Ishikawa (cell line): ENCODE results near the gene LIN28B.

Experiments
- CEBPB ChIP-seq: IDR thresholded peaks from 2 replicates; pipeline ENCODE4 v1.6.1; 2012
- CREB1 ChIP-seq: IDR thresholded peaks from 2 replicates; pipeline ENCODE4 v1.6.1; 2012; ENCODE audit warnings: low read depth
- EGR1 ChIP-seq: IDR thresholded peaks from 2 replicates; pipeline ENCODE4 v1.6.1; 2012
- EP300 ChIP-seq: IDR thresholded peaks from 2 replicates; pipeline ENCODE4 v1.6.1; 2012; ENCODE audit warnings: borderline replicate concordance
- FOXM1 ChIP-seq: IDR thresholded peaks from 2 replicates; pipeline ENCODE4 v1.6.1; 2012; ENCODE audit warnings: low read depth, borderline replicate concordance
- NFIC ChIP-seq: IDR thresholded peaks from 2 replicates; pipeline ENCODE4 v1.6.1; 2012
- RAD21 ChIP-seq: IDR thresholded peaks from 2 replicates; pipeline ENCODE4 v1.6.1; 2012; ENCODE audit warnings: low read depth
- TAF1 ChIP-seq: IDR thresholded peaks from 2 replicates; pipeline ENCODE4 v1.6.1; 2012; ENCODE audit warnings: low read depth, mild to moderate bottlenecking
- TCF12 ChIP-seq: IDR thresholded peaks from 2 replicates; pipeline ENCODE4 v1.6.1; 2012; ENCODE audit warnings: low read depth
- TEAD4 ChIP-seq: IDR thresholded peaks from 2 replicates; pipeline ENCODE4 v1.6.1; 2012
- YY1 ChIP-seq: IDR thresholded peaks from 2 replicates; pipeline ENCODE4 v1.6.1; 2012; ENCODE audit warnings: low read depth
- ZBTB7A ChIP-seq: IDR thresholded peaks from 2 replicates; pipeline ENCODE4 v1.6.1; 2012; ENCODE audit warnings: low read depth
- TF ChIP-seq, protein P1 (sequence below): IDR thresholded peaks from 2 replicates; pipeline ENCODE4 v1.6.1; 2012
- TF ChIP-seq, protein P2 (sequence below): IDR thresholded peaks from 2 replicates; pipeline ENCODE4 v1.6.1; 2012; ENCODE audit warnings: low read depth, mild to moderate bottlenecking
- TF ChIP-seq, protein P3 (sequence below): IDR thresholded peaks from 2 replicates; pipeline ENCODE4 v1.6.1; 2012

The LIN28B gene

DNA sequence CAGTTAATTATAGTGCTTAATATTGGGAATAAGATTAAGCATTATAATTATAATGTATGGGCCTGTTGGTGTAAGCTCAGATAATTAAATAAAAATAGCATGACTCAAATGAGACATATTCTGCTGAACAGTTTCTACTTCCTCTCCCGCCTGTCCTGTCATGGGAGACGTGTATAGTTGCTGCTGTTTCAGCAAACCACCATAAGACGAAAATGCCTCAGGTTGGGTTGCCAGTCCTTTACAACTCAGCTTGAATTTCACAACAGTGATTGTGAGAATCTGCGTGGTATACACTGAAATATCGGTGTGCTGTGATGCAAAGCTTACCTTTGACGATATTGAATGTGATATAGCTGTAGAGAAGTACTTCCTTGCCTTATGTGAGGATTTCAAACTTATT is 123.4 kb downstream of the LIN28B start:
- TF ChIP-seq CREB1 = no peak
- no peak for TF ChIP-seq EGR1
- no peak for TF ChIP-seq NFIC
- no peak for TF ChIP-seq RAD21
- no peak for TF ChIP-seq TAF1
- TF ChIP-seq, protein P1, sequence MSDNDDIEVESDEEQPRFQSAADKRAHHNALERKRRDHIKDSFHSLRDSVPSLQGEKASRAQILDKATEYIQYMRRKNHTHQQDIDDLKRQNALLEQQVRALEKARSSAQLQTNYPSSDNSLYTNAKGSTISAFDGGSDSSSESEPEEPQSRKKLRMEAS = no peak
- TF ChIP-seq EP300 = no peak
- TF ChIP-seq CEBPB = no peak
- TF ChIP-seq, protein P2, sequence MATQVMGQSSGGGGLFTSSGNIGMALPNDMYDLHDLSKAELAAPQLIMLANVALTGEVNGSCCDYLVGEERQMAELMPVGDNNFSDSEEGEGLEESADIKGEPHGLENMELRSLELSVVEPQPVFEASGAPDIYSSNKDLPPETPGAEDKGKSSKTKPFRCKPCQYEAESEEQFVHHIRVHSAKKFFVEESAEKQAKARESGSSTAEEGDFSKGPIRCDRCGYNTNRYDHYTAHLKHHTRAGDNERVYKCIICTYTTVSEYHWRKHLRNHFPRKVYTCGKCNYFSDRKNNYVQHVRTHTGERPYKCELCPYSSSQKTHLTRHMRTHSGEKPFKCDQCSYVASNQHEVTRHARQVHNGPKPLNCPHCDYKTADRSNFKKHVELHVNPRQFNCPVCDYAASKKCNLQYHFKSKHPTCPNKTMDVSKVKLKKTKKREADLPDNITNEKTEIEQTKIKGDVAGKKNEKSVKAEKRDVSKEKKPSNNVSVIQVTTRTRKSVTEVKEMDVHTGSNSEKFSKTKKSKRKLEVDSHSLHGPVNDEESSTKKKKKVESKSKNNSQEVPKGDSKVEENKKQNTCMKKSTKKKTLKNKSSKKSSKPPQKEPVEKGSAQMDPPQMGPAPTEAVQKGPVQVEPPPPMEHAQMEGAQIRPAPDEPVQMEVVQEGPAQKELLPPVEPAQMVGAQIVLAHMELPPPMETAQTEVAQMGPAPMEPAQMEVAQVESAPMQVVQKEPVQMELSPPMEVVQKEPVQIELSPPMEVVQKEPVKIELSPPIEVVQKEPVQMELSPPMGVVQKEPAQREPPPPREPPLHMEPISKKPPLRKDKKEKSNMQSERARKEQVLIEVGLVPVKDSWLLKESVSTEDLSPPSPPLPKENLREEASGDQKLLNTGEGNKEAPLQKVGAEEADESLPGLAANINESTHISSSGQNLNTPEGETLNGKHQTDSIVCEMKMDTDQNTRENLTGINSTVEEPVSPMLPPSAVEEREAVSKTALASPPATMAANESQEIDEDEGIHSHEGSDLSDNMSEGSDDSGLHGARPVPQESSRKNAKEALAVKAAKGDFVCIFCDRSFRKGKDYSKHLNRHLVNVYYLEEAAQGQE = no peak
- no peak for TF ChIP-seq TEAD4

DNA sequence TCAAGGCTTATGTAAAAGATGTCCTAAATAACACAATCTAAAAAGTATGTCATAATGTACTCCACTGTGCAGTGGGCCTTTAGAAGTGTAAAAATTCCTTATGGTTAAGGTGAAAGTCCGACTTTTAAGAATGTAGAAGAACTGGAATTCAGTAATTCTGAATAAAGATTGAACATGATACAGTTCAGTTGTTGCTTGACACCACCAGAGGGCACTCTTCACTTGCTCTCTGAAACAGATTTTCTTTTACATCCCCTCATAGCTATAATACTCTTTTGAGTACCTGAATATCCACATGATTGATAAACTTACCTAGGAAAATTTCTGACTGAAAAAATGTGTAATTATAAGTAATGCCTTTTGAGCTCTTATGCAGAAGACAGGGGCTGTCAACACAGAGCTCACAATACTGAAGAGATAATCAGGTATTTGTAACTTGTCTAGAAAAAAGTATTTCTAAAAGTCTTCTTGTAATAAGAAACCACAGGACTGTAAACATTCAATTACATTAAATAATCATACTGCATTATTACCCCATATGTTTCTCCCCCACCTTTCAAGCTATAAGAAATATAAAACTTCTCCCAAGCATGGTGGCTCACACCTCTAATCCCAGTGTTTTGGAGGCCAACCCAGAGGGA is 130.8 kb downstream of the LIN28B start:
- TF ChIP-seq RAD21 = peak; percentile 94
- TF ChIP-seq TEAD4 = no peak

DNA sequence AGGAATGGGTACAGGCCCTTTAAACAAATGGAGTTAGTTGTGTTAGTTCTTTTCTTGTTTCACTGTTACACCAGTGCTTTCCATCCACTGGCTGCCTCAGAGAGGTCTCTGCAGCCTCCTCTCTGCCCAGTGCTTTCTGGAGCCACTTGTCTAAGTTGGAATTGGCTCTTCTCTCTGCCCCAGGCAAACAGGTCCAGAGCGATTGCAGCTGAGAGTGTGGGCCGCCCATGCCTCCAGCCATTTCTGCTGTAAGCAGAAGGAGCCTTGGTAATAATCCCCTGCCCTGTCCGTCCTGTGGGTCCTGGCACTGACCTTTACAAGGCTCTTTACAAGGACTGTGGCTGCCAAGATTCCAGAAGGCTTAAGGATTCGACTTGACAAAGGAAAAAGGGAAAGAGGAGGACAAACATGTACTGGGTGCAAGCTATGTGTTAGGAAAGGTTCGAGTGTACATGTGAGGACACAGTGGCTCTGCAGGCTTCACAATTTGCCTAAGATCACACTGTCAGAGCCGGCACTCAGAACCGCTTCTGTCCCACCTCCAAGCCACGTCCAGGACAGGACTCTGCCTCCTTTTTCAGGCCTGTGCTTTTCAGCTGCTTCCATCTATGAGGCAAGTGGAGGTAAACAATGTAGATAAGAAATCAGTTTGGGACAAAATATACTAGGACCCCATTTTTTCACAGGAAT is 134.4 kb downstream of the LIN28B start:
- no peak for TF ChIP-seq RAD21
- no peak for TF ChIP-seq TEAD4
- no peak for TF ChIP-seq TCF12
- TF ChIP-seq YY1 = no peak

DNA sequence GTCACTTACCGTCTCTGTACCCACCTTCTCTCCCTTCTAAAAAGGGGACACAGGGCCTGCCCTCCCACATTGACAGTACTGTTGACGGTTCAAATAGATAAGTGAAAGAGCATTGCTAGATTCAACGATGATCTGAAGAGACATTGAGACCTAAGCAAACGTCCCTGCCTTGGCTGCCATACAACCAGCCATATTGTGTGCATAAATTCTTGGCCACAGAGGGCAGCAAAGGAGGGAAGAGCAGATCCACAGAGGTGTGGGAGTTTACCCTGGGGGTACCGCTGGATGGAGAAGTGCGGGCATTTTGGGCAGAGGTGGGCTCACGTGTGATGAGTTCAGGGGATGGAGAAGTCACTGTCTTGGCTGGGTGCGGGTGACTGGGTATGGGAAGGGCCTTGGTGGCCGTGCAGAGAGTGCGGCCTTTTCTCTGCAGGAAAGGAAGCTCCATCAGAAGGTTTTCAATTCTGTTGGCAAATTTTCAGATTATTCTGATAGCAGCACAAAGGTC is 137.3 kb downstream of the LIN28B start:
- TF ChIP-seq CREB1 (no peak), TAF1 (no peak), FOXM1 (no peak), CEBPB (no peak), TCF12 (no peak), YY1 (no peak), EP300 (no peak), TEAD4 (no peak)
- TF ChIP-seq, protein P3, sequence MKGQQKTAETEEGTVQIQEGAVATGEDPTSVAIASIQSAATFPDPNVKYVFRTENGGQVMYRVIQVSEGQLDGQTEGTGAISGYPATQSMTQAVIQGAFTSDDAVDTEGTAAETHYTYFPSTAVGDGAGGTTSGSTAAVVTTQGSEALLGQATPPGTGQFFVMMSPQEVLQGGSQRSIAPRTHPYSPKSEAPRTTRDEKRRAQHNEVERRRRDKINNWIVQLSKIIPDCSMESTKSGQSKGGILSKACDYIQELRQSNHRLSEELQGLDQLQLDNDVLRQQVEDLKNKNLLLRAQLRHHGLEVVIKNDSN = no peak
- TF ChIP-seq, protein P1 = no peak

DNA sequence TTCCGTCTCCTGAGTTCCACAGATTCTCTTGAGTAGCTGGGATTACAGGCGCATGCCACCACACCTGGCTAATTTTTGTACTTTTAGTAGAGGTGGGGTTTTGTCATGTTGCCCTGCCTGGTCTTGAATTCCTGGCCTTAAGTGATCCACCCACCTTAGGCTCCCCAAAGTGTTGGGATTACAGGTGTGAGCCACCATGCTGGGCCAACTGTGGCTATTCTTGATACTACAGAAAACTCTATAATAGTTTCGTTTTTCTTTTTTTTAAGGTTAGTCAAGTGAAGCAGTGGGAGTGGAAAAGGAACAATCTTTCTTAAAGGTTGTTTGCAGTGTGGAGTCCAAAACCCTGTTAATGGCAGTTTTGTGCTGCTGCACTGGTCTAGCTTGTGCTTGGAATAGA is 138.2 kb downstream of the LIN28B start:
- peak; percentile 41; the same call in 1 of the 2 replicates for TF ChIP-seq EP300
- TF ChIP-seq NFIC = peak; percentile 18; the same call in 1 of the 2 replicates
- TF ChIP-seq RAD21 = no peak
- TF ChIP-seq TEAD4 = peak; percentile 46
- peak; percentile 68 for TF ChIP-seq TCF12

DNA sequence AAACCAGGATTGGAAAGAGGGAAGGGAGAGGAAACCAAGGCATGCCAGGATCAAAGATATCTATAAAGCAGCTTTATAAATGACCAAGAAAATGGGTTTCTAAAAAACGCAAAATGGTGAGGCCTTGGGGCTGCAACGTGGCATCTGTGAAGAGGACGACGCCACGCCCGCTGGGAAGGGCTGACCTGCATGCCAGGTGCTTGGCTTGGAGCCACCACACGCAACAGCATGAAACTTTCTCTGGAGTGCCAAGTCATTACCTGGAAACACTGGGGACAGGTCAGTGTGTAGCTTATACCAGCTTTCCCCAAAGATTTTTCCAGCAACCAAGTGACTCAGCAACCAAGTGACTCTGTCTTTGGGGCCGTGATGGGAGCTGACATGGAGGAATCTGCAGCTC is 140.4 kb downstream of the LIN28B start:
- TF ChIP-seq TCF12 (peak; percentile 76), YY1 (peak; percentile 52; the same call in 1 of the 2 replicates), CEBPB (0 out of 2 replicates have a peak, but pooled peaks have one; percentile 2), FOXM1 (no peak), CREB1 (no peak), NFIC (peak; percentile 86)
- TF ChIP-seq, protein P1 = peak; percentile 93
- TF ChIP-seq, protein P2 = no peak

DNA sequence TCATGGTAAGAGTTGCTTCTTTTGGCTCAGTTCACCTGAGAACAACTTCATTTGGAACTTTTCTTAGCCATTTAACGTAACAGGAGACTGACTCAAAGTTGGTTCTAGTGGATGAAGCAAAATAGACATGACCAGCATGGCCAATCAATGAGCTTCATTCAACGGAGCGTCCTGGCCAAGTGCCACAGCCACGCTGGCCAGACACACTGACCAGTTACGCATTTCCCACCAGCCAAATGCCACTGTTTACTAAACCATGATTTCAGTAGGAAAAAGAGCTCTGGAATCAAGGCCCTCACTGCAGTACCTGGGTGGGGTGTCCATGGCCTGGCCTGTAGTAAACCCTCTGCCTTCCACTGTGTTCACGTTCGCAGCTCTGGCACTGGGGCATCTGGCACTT is 142.5 kb downstream of the LIN28B start:
- TF ChIP-seq YY1 (no peak), FOXM1 (no peak), ZBTB7A (no peak), EP300 (no peak), CEBPB (no peak), EGR1 (no peak), TCF12 (no peak), TAF1 (no peak), NFIC (no peak), RAD21 (no peak), TEAD4 (no peak), CREB1 (no peak)
- TF ChIP-seq, protein P1 = no peak
- TF ChIP-seq, protein P2 = no peak
